Measurements from ENCODE around the gene PYGM. TPM values are rescaled to one million over a fixed set of nuclear protein-coding genes. Genes with fewer than 3 reads are reported as not detected.

PYGM gene
- total and polyA plus RNA-seq, 2 of the 13 experiments (the other 11 are each of a cell fraction or from before 2014, with no cell fraction given), result 0.11 to 0.12 TPM

DNA sequence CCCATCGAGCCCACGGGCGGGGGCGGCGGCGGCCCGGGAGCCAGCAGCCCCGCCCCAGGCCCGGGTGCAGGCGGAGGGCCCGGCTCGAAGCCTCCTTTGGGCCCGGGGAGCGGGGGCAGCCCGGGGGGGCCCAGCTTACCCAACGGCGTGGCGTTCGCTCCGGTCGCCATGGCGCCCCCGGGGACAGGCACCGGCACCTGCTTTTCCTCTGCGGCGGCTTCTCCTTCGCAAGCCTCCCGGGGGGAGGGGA is 18.4 kb upstream of the PYGM start (continued):
- TF ChIP-seq ZNF18 (CRISPR knock-in tag; IDR thresholded peaks at IDR 0.05; ENCODE audit: insufficient replicate concordance), result no peak
- no peak for TF ChIP-seq TCF12 (IDR thresholded peaks at IDR 0.05)
- TF ChIP-seq TCF12 (CRISPR knock-in tag; IDR thresholded peaks at IDR 0.05), result no peak
- TF ChIP-seq CCDC6 (CRISPR knock-in tag; IDR thresholded peaks at IDR 0.05), result peak; percentile 55
- TF ChIP-seq REXO4 (CRISPR knock-in tag; IDR thresholded peaks at IDR 0.05; ENCODE audit: borderline replicate concordance), result no peak
- TF ChIP-seq ZNF484 (CRISPR knock-in tag; IDR thresholded peaks at IDR 0.05; ENCODE audit: borderline replicate concordance, low read depth), result no peak
- no peak for TF ChIP-seq MED8 (CRISPR knock-in tag; IDR thresholded peaks at IDR 0.05; ENCODE audit: insufficient replicate concordance)
- no peak for TF ChIP-seq MXD4 (CRISPR knock-in tag; IDR thresholded peaks at IDR 0.05)
- TF ChIP-seq, protein P1, sequence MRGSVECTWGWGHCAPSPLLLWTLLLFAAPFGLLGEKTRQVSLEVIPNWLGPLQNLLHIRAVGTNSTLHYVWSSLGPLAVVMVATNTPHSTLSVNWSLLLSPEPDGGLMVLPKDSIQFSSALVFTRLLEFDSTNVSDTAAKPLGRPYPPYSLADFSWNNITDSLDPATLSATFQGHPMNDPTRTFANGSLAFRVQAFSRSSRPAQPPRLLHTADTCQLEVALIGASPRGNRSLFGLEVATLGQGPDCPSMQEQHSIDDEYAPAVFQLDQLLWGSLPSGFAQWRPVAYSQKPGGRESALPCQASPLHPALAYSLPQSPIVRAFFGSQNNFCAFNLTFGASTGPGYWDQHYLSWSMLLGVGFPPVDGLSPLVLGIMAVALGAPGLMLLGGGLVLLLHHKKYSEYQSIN (CRISPR knock-in tag; IDR thresholded peaks at IDR 0.05; ENCODE audit: borderline replicate concordance), result no peak
- TF ChIP-seq ZNF263 (CRISPR knock-in tag; IDR thresholded peaks at IDR 0.05), result no peak
- TF ChIP-seq CBX2 (IDR thresholded peaks at IDR 0.05; ENCODE audit: low read depth, low read length), result no peak
- TF ChIP-seq CBX2 (CRISPR knock-in tag; IDR thresholded peaks at IDR 0.05; ENCODE audit: low read depth), result no peak
- TF ChIP-seq MEIS1 (CRISPR knock-in tag; IDR thresholded peaks at IDR 0.05; ENCODE audit: borderline replicate concordance), result no peak
- no peak for TF ChIP-seq ELF1 (CRISPR knock-in tag; IDR thresholded peaks at IDR 0.05)
- TF ChIP-seq KAT2B (IDR thresholded peaks at IDR 0.05; ENCODE audit: borderline replicate concordance, low read depth, low read length), result no peak
- no peak for TF ChIP-seq ZKSCAN5 (CRISPR knock-in tag; IDR thresholded peaks at IDR 0.05)
- no peak for TF ChIP-seq EP300 (IDR thresholded peaks at IDR 0.05; ENCODE audit: low read depth in 2 of 2, low read length in 2 of 2)
- TF ChIP-seq EP300 (CRISPR knock-in tag; IDR thresholded peaks at IDR 0.05; ENCODE audit: borderline replicate concordance), result no peak
- TF ChIP-seq, protein P2, sequence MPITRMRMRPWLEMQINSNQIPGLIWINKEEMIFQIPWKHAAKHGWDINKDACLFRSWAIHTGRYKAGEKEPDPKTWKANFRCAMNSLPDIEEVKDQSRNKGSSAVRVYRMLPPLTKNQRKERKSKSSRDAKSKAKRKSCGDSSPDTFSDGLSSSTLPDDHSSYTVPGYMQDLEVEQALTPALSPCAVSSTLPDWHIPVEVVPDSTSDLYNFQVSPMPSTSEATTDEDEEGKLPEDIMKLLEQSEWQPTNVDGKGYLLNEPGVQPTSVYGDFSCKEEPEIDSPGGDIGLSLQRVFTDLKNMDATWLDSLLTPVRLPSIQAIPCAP (CRISPR knock-in tag; IDR thresholded peaks at IDR 0.05; ENCODE audit: low read depth), result no peak
- TF ChIP-seq ZNF138 (CRISPR knock-in tag; IDR thresholded peaks at IDR 0.05; ENCODE audit: low read depth), result no peak
- no peak for TF ChIP-seq ZBTB8A (CRISPR knock-in tag; IDR thresholded peaks at IDR 0.05; ENCODE audit: borderline replicate concordance, low read depth)
- no peak for TF ChIP-seq POLR2AphosphoS5 (IDR thresholded peaks at IDR 0.05; ENCODE audit: low read depth, low read length)
- TF ChIP-seq, protein P3, sequence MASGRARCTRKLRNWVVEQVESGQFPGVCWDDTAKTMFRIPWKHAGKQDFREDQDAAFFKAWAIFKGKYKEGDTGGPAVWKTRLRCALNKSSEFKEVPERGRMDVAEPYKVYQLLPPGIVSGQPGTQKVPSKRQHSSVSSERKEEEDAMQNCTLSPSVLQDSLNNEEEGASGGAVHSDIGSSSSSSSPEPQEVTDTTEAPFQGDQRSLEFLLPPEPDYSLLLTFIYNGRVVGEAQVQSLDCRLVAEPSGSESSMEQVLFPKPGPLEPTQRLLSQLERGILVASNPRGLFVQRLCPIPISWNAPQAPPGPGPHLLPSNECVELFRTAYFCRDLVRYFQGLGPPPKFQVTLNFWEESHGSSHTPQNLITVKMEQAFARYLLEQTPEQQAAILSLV (CRISPR knock-in tag; IDR thresholded peaks at IDR 0.05; ENCODE audit: borderline replicate concordance), result no peak
- TF ChIP-seq NFE2 (CRISPR knock-in tag; IDR thresholded peaks at IDR 0.05), result no peak
- TF ChIP-seq, protein P4, sequence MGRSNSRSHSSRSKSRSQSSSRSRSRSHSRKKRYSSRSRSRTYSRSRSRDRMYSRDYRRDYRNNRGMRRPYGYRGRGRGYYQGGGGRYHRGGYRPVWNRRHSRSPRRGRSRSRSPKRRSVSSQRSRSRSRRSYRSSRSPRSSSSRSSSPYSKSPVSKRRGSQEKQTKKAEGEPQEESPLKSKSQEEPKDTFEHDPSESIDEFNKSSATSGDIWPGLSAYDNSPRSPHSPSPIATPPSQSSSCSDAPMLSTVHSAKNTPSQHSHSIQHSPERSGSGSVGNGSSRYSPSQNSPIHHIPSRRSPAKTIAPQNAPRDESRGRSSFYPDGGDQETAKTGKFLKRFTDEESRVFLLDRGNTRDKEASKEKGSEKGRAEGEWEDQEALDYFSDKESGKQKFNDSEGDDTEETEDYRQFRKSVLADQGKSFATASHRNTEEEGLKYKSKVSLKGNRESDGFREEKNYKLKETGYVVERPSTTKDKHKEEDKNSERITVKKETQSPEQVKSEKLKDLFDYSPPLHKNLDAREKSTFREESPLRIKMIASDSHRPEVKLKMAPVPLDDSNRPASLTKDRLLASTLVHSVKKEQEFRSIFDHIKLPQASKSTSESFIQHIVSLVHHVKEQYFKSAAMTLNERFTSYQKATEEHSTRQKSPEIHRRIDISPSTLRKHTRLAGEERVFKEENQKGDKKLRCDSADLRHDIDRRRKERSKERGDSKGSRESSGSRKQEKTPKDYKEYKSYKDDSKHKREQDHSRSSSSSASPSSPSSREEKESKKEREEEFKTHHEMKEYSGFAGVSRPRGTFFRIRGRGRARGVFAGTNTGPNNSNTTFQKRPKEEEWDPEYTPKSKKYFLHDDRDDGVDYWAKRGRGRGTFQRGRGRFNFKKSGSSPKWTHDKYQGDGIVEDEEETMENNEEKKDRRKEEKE (IDR thresholded peaks at IDR 0.05), result no peak

Measured in HepG2 (cell line).